ENCODE results near the gene SYNGR4.

DNA sequence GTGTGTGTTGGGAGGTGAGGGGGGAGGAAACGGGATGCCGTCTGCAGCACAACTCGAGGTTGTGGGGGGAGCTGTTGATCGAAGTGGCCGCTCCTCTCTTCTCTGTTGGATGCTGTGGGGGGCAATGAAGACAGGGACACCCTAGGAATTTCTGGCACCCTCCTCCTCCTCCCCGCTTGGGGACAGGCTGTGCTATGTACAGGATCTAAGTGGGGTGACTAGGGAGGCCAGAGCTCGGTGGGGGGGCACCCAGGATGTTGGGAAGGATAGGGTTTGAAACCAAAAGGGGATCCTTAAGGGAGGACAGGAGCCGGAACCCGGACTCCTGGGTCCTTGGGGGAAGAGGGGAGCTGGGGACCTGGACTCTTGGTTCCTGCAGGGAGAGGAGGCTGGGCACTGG, 31.3 kb downstream of the SYNGR4 start:
- TF ChIP-seq, protein P1, sequence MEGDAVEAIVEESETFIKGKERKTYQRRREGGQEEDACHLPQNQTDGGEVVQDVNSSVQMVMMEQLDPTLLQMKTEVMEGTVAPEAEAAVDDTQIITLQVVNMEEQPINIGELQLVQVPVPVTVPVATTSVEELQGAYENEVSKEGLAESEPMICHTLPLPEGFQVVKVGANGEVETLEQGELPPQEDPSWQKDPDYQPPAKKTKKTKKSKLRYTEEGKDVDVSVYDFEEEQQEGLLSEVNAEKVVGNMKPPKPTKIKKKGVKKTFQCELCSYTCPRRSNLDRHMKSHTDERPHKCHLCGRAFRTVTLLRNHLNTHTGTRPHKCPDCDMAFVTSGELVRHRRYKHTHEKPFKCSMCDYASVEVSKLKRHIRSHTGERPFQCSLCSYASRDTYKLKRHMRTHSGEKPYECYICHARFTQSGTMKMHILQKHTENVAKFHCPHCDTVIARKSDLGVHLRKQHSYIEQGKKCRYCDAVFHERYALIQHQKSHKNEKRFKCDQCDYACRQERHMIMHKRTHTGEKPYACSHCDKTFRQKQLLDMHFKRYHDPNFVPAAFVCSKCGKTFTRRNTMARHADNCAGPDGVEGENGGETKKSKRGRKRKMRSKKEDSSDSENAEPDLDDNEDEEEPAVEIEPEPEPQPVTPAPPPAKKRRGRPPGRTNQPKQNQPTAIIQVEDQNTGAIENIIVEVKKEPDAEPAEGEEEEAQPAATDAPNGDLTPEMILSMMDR (IDR thresholded peaks at IDR 0.05), result no peak
- no peak for TF ChIP-seq POLR2A (IDR thresholded peaks at IDR 0.05)
